Naive B cell (primary cell): ENCODE data around the gene CAMTA1. TPM values are rescaled to one million over a fixed set of nuclear protein-coding genes. Genes with fewer than 3 reads are reported as not detected.

Experiments
- ATAC-seq, 2 donors: fragments of 150-1000 bp; cut with Tn5 transposase; 2 replicates each; pipeline ENCODE4 v1.10.0; 2021; ENCODE audit warnings: low read depth in 2 of 2, mild to moderate bottlenecking in 2 of 2, moderate library complexity in 2 of 2
- DNase-seq: peaks from one replicate; pipeline ENCODE4 v3.0.0; 2022
- H3K27ac Mint-ChIP-seq, 6 donors: one replicate each; pipeline ENCODE4 v1.8.0; 2020 to 2022; ENCODE audit warnings: mild to moderate bottlenecking in 6 of 6, mixed read lengths in 6 of 6, moderate library complexity in 5 of 6, inconsistent platforms in 2 of 6
- H3K27me3 Mint-ChIP-seq, 3 donors: one replicate each; pipeline ENCODE4 v1.8.0; 2021 to 2022; ENCODE audit warnings: mixed read lengths in 3 of 3, mild to moderate bottlenecking in 1 of 3
- H3K36me3 Mint-ChIP-seq, 2 donors: one replicate each; pipeline ENCODE4 v1.8.0; 2020 to 2022; ENCODE audit warnings: mixed read lengths in 2 of 2, inconsistent platforms in 1 of 2, mild to moderate bottlenecking in 1 of 2
- H3K4me1 Mint-ChIP-seq, 3 donors: one replicate each; pipeline ENCODE4 v1.8.0; 2020 to 2022; ENCODE audit warnings: mixed read lengths in 3 of 3, inconsistent platforms in 1 of 3, mild to moderate bottlenecking in 1 of 3, moderate library complexity in 1 of 3
- H3K4me3 Mint-ChIP-seq, 8 donors: one replicate each; pipeline ENCODE4 v1.8.0; 2020 to 2022; ENCODE audit warnings: mild to moderate bottlenecking in 8 of 8, mixed read lengths in 8 of 8, moderate library complexity in 8 of 8, inconsistent platforms in 2 of 8
- H3K9me3 Mint-ChIP-seq, 7 donors: one replicate each; pipeline ENCODE4 v1.8.0; 2020 to 2022; ENCODE audit warnings: mixed read lengths in 7 of 7, mild to moderate bottlenecking in 5 of 7, inconsistent platforms in 2 of 7, moderate library complexity in 1 of 7
- polyA plus RNA-seq, 6 donors: library from polyadenylated mRNA; unstranded; fragments of 300-500 nt; fragmentation: Illumina TruSeq; gene quantifications; one replicate each; pipeline ENCODE4 v1.2.3, GENCODE V29; 2021; ENCODE audit warnings: low read depth in 6 of 6

The CAMTA1 gene
- polyA plus RNA-seq, 6 donors from 2014 or later: 75.4 to 140 (median 88.8) TPM

GRCh38 chr1:7236844-7237515, 451.7 kb downstream of the CAMTA1 start:
- peaks cover 0 to 2% (median 0%) of the 10 kb centered on the region in 7 donors for H3K9me3 Mint-ChIP-seq
- no peaks in the 10 kb centered on the region for H3K4me1 Mint-ChIP-seq
- peak overlapping the region in 1 of 8 donors; percentile 17 for H3K4me3 Mint-ChIP-seq
- H3K27ac Mint-ChIP-seq: no peak overlapping the region
- ATAC-seq (no peak), DNase-seq (no peak)
- H3K36me3 Mint-ChIP-seq: peaks cover 0 to 9% of the 10 kb centered on the region in 2 donors
- peaks cover 25 to 38% (median 25%) of the 10 kb centered on the region in 3 donors for H3K27me3 Mint-ChIP-seq

- DNase-seq (no peak), ATAC-seq (no peak)
- Mint-ChIP-seq H3K4me1 (no peaks in the 10 kb centered on the region), H3K4me3 (no peak overlapping the region), H3K27ac (no peak overlapping the region), H3K9me3 (peaks cover 0 to 8% (median 3%) of the 10 kb centered on the region in 7 donors), H3K36me3 (no peaks in the 10 kb centered on the region), H3K27me3 (peaks cover 14 to 37% (median 33%) of the 10 kb centered on the region in 3 donors)
Observed at GRCh38 chr1:7247158-7247557, 461.9 kb downstream of the CAMTA1 start.

DNA sequence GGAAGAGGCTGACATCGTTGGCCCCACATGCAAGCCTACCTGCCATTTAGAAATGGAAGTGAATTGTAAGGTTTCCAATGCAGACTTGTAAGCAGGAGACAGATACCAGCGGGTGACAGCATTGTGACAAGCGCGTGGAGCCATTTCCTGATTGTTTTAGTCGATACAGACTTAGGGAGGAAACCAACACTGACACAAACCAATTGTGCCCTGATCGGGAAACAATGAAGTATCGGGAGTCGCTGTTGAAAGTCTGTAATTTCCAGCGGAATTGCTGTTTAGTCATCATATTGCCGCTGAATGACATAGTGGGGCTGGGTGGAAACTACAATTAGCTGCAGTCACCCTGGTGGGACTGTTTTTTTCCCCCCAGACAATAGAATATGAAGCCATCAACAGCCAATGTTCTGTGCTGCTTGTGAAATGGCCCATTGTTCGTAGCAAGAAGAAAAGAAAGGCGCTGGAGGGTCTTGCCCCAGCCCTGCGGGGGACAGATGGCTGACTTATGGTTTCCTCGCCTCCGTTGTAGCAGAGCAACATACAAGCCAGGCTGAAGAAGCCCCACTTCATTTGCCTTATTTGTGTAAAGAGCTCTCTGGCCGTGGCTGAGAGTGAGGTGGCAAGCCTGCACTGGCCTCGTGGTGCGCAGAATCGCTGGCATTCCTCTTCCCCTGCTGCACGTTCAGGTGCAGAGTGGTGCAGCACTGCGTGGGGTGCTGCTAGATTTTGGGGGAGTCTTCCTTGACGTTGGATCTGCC, 462.7 kb downstream of the CAMTA1 start:
- Mint-ChIP-seq H3K4me3 (no peak overlapping the region), H3K9me3 (peaks cover 0 to 7% (median 3%) of the 10 kb centered on the region in 7 donors), H3K4me1 (no peaks in the 10 kb centered on the region), H3K27me3 (peaks cover 14 to 37% (median 37%) of the 10 kb centered on the region in 3 donors), H3K27ac (no peak overlapping the region), H3K36me3 (no peaks in the 10 kb centered on the region)
- no peak for DNase-seq
- no peak for ATAC-seq

DNA sequence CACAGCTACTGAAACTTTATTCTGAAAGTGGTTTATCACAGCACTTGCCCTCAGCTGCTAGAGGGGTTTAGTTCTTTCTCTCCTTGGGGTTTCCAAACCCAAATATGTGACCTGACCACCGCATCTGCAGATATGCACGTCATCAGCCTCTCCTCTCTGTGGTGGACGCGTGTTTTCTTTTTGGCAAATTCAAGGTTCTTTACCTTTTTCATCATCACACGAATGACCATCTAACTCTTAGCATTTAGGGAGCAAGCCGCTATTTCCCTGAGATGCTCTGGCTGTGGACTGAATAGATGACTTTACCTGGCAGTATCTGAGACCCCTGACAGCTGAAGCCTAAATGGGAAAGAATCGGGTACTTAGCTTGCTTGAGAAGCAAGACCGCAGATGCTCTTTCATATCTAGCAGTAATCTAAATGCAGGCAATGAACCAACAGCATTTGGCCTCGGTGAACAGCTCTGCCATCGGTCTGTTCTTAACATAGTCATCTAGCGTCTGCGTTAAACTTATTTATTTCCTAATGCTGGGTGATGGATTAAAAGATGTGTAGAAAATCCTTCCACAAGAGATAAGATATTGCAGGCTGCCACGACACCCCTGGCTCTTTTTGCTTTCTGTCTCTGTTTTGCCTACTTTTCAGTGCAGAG, 463.4 kb downstream of the CAMTA1 start:
- H3K27ac Mint-ChIP-seq: no peak overlapping the region
- H3K27me3 Mint-ChIP-seq: peaks cover 20 to 44% (median 40%) of the 10 kb centered on the region in 3 donors
- no peaks in the 10 kb centered on the region for H3K4me1 Mint-ChIP-seq
- no peak overlapping the region for H3K4me3 Mint-ChIP-seq
- DNase-seq (no peak), ATAC-seq (no peak)
- H3K36me3 Mint-ChIP-seq: no peaks in the 10 kb centered on the region
- peaks cover 0 to 2% (median 0%) of the 10 kb centered on the region in 7 donors for H3K9me3 Mint-ChIP-seq

GRCh38 chr1:7249516-7249915, 464.3 kb downstream of the CAMTA1 start:
- no peak overlapping the region for H3K4me3 Mint-ChIP-seq
- no peaks in the 10 kb centered on the region for H3K4me1 Mint-ChIP-seq
- no peaks in the 10 kb centered on the region for H3K36me3 Mint-ChIP-seq
- no peak overlapping the region for H3K27ac Mint-ChIP-seq
- ATAC-seq: no peak
- no peaks in the 10 kb centered on the region for H3K9me3 Mint-ChIP-seq
- H3K27me3 Mint-ChIP-seq: peaks cover 22 to 48% (median 46%) of the 10 kb centered on the region in 3 donors
- no peak for DNase-seq

DNA sequence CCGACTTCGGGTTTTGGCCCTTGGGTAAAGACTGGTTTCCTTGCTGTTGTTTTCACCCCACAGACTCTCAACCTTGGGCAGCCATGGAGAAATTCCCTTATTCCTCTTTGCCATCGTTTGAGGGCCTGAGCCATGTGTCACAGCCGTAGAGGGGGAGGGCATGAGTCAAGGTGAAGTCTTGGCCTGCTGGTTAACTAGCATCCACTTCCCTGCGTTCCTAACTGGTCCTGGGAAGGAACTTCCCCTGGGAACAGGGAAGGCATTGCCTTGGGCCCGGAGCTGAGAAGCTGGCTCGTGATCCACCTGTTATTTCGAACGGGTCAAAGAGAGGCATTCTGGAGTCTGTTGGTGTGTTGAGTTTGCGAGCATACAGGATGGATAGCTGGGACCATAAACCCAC, 464.9 kb downstream of the CAMTA1 start:
- Mint-ChIP-seq H3K27ac (no peak overlapping the region), H3K27me3 (peaks cover 22 to 48% (median 46%) of the 10 kb centered on the region in 3 donors), H3K4me3 (no peak overlapping the region), H3K4me1 (no peaks in the 10 kb centered on the region), H3K36me3 (no peaks in the 10 kb centered on the region), H3K9me3 (no peaks in the 10 kb centered on the region)
- no peak for ATAC-seq
- DNase-seq: no peak

- no peaks in the 10 kb centered on the region for H3K36me3 Mint-ChIP-seq
- H3K4me3 Mint-ChIP-seq: no peak overlapping the region
- H3K4me1 Mint-ChIP-seq: no peaks in the 10 kb centered on the region
- H3K27me3 Mint-ChIP-seq: peaks cover 22 to 48% (median 46%) of the 10 kb centered on the region in 3 donors
- ATAC-seq (no peak), DNase-seq (no peak)
- no peaks in the 10 kb centered on the region for H3K9me3 Mint-ChIP-seq
- peak overlapping the region in 1 of 6 donors; percentile 19 for H3K27ac Mint-ChIP-seq
Observed at GRCh38 chr1:7250597-7251453, 465.6 kb downstream of the CAMTA1 start.

- no peak overlapping the region for H3K4me3 Mint-ChIP-seq
- ATAC-seq: no peak
- peaks cover 22 to 48% (median 46%) of the 10 kb centered on the region in 3 donors for H3K27me3 Mint-ChIP-seq
Observed at GRCh38 chr1:7251454-7251800, 466.2 kb downstream of the CAMTA1 start.

GRCh38 chr1:7252411-7253117, 467.3 kb downstream of the CAMTA1 start:
- peaks cover 29 to 42% (median 37%) of the 10 kb centered on the region in 3 donors for H3K27me3 Mint-ChIP-seq
- DNase-seq (no peak), ATAC-seq (no peak)
- no peaks in the 10 kb centered on the region for H3K36me3 Mint-ChIP-seq
- no peaks in the 10 kb centered on the region for H3K9me3 Mint-ChIP-seq
- H3K4me3 Mint-ChIP-seq: no peak overlapping the region
- H3K27ac Mint-ChIP-seq: no peak overlapping the region
- H3K4me1 Mint-ChIP-seq: no peaks in the 10 kb centered on the region

More at GRCh38 chr1:7251454-7251800, 466.2 kb downstream of the CAMTA1 start:
- DNase-seq: no peak
- Mint-ChIP-seq H3K27ac (no peak overlapping the region), H3K4me1 (no peaks in the 10 kb centered on the region), H3K9me3 (no peaks in the 10 kb centered on the region), H3K36me3 (no peaks in the 10 kb centered on the region)

DNA sequence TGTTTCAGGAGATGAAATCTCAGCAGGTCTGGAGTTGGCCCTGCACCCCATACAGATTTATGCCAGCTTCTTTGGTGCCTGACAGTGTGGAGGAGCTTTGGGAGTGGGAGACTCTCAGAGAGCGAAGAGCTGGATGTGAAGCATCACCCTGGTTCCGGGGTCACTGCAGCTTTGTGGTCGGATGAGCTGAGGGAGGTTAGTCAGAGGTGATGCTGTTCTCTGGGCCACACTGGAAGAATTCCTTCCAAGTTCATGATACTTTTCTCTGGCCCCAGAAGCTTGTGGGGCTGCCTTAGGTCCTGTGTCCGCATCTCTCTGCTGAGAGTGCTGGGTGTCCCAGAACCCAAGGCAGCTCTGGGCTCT, 467.8 kb downstream of the CAMTA1 start:
- Mint-ChIP-seq H3K27me3 (peaks cover 29 to 38% (median 32%) of the 10 kb centered on the region in 3 donors), H3K4me1 (no peaks in the 10 kb centered on the region), H3K27ac (no peak overlapping the region), H3K4me3 (no peak overlapping the region), H3K9me3 (no peaks in the 10 kb centered on the region), H3K36me3 (no peaks in the 10 kb centered on the region)
- no peak for ATAC-seq
- no peak for DNase-seq

DNA sequence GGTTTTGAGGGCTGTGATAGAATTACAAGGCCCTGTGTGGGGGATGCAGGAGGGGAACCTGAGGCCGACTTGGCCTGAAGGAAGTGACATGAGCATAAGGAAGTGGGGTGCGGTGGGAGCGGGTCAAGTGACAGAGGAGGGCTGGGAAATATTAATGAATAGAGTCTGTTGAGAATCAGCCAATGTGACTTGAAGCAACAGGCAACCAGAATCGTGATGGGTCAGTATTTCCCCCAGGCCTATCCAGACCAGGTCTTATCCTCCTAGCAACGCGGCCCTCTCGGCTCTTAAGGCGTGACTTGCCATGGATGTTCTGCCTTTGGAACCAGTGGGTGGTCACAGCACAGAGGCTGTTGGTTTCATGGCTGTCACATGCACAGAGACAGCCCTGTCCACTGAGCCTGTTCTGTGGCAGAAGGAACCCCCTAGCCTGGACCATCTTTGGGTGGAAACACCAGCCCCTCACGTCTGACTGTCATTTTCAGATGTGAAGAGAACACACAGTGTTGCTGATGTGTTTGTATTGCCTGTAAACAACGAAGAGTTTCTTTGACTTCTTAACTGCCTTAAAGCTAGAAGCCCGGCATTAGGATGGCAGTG, 468.8 kb downstream of the CAMTA1 start:
- H3K9me3 Mint-ChIP-seq: no peaks in the 10 kb centered on the region
- DNase-seq (no peak), ATAC-seq (no peak)
- H3K27me3 Mint-ChIP-seq: peaks cover 20 to 28% (median 25%) of the 10 kb centered on the region in 3 donors
- no peaks in the 10 kb centered on the region for H3K36me3 Mint-ChIP-seq
- H3K4me3 Mint-ChIP-seq: no peak overlapping the region
- H3K4me1 Mint-ChIP-seq: no peaks in the 10 kb centered on the region
- H3K27ac Mint-ChIP-seq: no peak overlapping the region

GRCh38 chr1:7255303-7256058, 470.2 kb downstream of the CAMTA1 start:
- Mint-ChIP-seq H3K4me3 (peak overlapping the region in 1 of 8 donors; percentile 2), H3K36me3 (no peaks in the 10 kb centered on the region), H3K27ac (peak overlapping the region in 1 of 6 donors; percentile 9), H3K4me1 (no peaks in the 10 kb centered on the region), H3K27me3 (peaks cover 19 to 25% (median 21%) of the 10 kb centered on the region in 3 donors), H3K9me3 (no peaks in the 10 kb centered on the region)
- no peak for ATAC-seq
- no peak for DNase-seq
